Suprapubic skin (tissue), 4 donors: ENCODE data around the gene ACSL6. TPM values are rescaled to one million over a fixed set of nuclear protein-coding genes. Genes with fewer than 3 reads are reported as not detected.

Experiments
- DNase-seq, 2 donors: peaks; one replicate each; pipeline ENCODE4 v3.0.0-alpha.2; 2019; ENCODE audit warnings: low spot score in 2 of 2
- H3K27ac ChIP-seq: fragments of 200-600 bp; sonication (generic); one replicate; pipeline ENCODE4 v1.5.1; 2019
- H3K27me3 ChIP-seq: fragments of 200-600 bp; sonication (generic); one replicate; pipeline ENCODE4 v1.5.1; 2019
- H3K36me3 ChIP-seq: fragments of 200-600 bp; sonication (generic); one replicate; pipeline ENCODE4 v1.5.1; 2019
- H3K4me1 ChIP-seq: fragments of 200-600 bp; sonication (generic); one replicate; pipeline ENCODE4 v1.5.1; 2019
- H3K4me3 ChIP-seq: fragments of 200-600 bp; sonication (generic); one replicate; pipeline ENCODE4 v1.5.1; 2019; ENCODE audit warnings: mild to moderate bottlenecking
- H3K9me3 ChIP-seq: fragments of 200-600 bp; sonication (generic); one replicate; pipeline ENCODE4 v1.5.1; 2019
- EP300 ChIP-seq: sonication (generic); formaldehyde crosslinking; IDR thresholded peaks from one replicate; pipeline ENCODE4 v1.6.1; 2017; ENCODE audit warnings: antibody characterized with exemption
- POLR2A ChIP-seq, 2 donors: fragments of 450-650 bp; IDR thresholded peaks; one replicate each; pipeline ENCODE4 v1.6.1; 2017; ENCODE audit warnings: antibody characterized with exemption in 2 of 2, mild to moderate bottlenecking in 2 of 2, moderate library complexity in 2 of 2
- POLR2AphosphoS5 ChIP-seq, 3 donors: sonication (generic); formaldehyde crosslinking; IDR thresholded peaks; one replicate each; pipeline ENCODE4 v1.6.1; 2017; ENCODE audit warnings: antibody characterized with exemption in 3 of 3
- WGBS: methylation state at CpG from one replicate; pipeline ENCODE4 v1.1.5; 2018; 5-methylcytosine and 5-hydroxymethylcytosine counted together
- total RNA-seq, 4 donors: library from RNA; depleted of rRNA; stranded (reverse); fragments of >200 nt; gene quantifications; one replicate each; pipeline ENCODE4 v1.1.0, GENCODE V29; 2016
- TF ChIP-seq, protein P1 (sequence below), 2 donors: fragments of 200-600 bp in 1 of 2; fragments of 450-650 bp in 1 of 2; sonication (generic) in 1 of 2; IDR thresholded peaks; one replicate each; pipeline ENCODE4 v1.5.1; 2016 to 2019; ENCODE audit warnings: antibody characterized with exemption in 2 of 2, mild to moderate bottlenecking in 1 of 2, moderate library complexity in 1 of 2

The ACSL6 gene
- total RNA-seq, 4 donors from 2014 or later, result 0.21 to 0.89 (median 0.23) TPM; not detected in 1

DNA sequence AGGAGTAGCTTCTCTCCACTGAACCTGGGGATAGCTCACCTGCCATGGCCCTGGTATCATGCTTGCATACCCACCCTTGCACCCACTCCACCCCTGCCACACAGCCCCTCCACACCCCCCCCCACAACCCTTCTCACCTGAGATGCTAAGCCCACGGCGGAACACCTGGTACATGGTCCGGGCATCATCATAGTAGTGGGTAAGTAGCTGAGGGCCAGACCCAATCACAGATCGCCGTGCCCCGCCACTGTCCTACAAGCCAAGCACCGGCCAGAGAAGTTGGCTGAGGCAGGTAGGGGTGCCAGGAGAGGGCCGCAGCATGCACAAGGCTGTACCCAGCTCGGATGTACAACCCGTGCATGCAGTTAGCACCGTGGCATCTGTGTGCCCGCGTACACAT lies 20.7 kb downstream of the ACSL6 start:
- Histone ChIP-seq H3K9me3 (no peaks in the 10 kb centered on the region), H3K27me3 (no peaks in the 10 kb centered on the region), H3K4me3 (no peak overlapping the region), H3K36me3 (no peaks in the 10 kb centered on the region), H3K4me1 (no peaks in the 10 kb centered on the region), H3K27ac (no peak overlapping the region)
- 94% methylated on average over 13 of the region's 13 CpGs for WGBS
- TF ChIP-seq, protein P1, sequence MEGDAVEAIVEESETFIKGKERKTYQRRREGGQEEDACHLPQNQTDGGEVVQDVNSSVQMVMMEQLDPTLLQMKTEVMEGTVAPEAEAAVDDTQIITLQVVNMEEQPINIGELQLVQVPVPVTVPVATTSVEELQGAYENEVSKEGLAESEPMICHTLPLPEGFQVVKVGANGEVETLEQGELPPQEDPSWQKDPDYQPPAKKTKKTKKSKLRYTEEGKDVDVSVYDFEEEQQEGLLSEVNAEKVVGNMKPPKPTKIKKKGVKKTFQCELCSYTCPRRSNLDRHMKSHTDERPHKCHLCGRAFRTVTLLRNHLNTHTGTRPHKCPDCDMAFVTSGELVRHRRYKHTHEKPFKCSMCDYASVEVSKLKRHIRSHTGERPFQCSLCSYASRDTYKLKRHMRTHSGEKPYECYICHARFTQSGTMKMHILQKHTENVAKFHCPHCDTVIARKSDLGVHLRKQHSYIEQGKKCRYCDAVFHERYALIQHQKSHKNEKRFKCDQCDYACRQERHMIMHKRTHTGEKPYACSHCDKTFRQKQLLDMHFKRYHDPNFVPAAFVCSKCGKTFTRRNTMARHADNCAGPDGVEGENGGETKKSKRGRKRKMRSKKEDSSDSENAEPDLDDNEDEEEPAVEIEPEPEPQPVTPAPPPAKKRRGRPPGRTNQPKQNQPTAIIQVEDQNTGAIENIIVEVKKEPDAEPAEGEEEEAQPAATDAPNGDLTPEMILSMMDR (IDR thresholded peaks at IDR 0.05), result no peak
- no peak for TF ChIP-seq EP300
- no peak for TF ChIP-seq POLR2AphosphoS5 (IDR thresholded peaks at IDR 0.05)
- no peak for TF ChIP-seq POLR2A (IDR thresholded peaks at IDR 0.05)
- DNase-seq, result no peak

DNA sequence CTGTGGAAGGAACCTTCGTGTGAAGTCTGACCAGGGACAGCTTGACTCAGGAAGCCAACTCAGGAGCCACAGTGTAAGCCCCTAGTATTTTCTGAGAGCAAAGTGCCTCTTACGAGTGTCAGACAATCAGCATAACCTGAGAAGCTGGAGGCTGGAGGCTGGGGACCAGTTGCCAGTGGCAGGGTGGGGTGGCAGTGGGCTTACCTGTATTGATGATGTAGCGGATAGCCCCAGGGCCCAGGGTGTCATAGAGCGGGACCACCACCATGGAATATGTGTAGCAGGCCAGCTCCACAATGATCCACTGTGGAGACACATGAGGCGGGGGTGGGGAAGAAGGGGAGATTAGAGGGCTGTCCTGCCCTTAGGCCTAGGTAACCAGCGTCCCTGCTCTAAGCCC lies 22.9 kb downstream of the ACSL6 start:
- Histone ChIP-seq H3K27me3 (no peaks in the 10 kb centered on the region), H3K36me3 (no peaks in the 10 kb centered on the region), H3K4me3 (no peak overlapping the region), H3K9me3 (no peaks in the 10 kb centered on the region), H3K4me1 (peaks cover 5% of the 10 kb centered on the region), H3K27ac (no peak overlapping the region)
- 93% methylated on average over 6 of the region's 6 CpGs for WGBS
- TF ChIP-seq POLR2AphosphoS5 (IDR thresholded peaks at IDR 0.05) (no peak), POLR2A (IDR thresholded peaks at IDR 0.05) (no peak), EP300 (no peak)
- TF ChIP-seq, protein P1 (IDR thresholded peaks at IDR 0.05), result no peak
- no peak for DNase-seq

DNA sequence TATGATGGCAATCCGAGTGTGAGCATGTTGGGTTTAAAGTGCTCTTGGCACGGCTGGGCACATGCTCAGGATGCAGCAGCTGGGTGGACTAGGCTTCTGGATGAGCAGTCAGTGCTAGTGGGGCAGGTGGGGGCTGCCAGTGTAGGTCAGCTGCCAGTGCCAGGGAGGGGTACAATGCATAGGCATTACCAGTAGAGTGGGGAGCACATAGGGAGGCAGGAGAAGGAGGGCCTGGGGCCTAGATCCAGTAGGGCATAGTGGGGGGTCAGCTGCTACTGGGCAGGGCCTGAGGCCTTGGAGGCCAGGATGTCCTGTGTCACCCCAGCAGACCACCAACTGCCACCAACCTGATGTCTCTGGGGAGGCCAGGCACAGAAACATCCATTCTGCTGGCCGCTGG lies 24.2 kb downstream of the ACSL6 start:
- Histone ChIP-seq H3K27me3 (no peaks in the 10 kb centered on the region), H3K4me1 (peaks cover 11% of the 10 kb centered on the region), H3K36me3 (no peaks in the 10 kb centered on the region), H3K4me3 (no peak overlapping the region), H3K9me3 (no peaks in the 10 kb centered on the region), H3K27ac (no peak overlapping the region)
- no peak for DNase-seq
- whole genome bisulfite sequencing, result 80% methylated on average over 2 of the region's 3 CpGs
- TF ChIP-seq, protein P1 (IDR thresholded peaks at IDR 0.05), result no peak
- TF ChIP-seq EP300 (no peak), POLR2A (IDR thresholded peaks at IDR 0.05) (no peak), POLR2AphosphoS5 (IDR thresholded peaks at IDR 0.05) (no peak)

DNA sequence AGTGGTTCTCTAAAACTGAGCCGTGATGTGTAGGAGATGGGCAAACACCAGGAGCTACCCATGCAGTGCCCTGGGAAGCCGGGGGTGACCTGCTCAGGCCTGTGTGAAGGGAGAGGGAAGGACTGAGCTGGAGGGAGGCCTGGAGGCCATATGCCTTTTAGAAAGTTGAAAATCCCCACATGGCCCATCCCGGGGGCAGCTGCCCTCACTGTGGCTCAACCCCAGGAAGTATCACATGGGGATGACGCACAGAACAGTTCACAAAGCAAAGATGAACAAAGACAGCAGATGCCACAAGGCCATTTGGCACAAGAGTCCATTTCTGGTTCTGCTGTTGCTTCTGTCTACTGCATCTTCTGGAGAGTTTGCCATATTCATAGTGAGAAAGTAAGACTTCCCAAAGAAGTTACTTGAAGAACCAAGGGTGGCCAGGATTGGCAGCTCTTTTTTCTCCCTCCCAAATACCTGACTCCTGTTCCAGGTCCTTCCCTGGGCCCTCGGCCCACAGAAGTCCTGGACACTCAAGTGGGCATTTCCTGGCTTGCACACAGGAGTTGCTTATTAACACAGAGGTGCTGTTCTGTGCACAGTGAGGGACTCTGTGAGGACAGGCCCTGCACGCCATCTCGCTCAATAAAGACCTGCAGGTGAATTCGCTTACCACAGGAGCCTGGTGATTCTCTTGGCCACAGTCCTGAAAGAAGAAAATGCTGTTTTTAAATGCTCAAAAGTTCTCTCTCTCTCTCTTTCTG lies 25.1 kb downstream of the ACSL6 start:
- H3K27ac ChIP-seq, result no peak overlapping the region
- WGBS, result 80% methylated on average over 8 of the region's 8 CpGs

DNA sequence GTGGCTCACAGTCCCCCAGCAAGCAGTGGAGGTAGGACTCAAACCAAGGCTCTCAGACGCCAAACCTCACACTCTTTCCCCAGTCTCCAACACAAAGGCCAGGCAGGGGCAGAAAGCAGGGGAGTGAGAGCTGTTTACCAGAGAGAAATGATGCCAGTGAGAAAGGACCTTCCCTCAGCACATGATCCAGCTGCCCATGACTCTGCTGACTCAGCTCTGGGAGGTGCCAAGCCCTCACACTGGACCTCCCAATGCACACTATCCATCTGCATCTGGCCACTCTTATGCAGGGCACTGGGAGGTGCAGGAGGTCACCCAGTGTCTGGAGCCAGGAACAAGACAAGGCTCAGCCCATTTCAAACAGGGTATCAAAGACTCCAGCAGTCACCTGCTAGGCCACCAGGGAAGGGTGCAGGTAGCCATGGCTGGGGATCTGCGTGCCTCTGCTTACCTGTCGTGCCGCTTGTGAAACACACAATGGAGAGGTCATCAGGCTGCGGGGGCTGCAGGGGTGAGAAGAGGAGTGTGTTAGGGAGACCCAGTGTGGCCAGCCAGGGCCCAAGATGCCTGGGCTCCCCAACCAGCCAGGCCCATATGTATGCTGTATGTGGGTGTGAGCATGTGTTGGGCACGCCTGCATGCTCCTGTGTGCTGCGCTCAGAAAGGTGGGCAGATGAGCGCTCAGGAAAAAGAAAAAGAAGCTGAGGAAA lies 26.3 kb downstream of the ACSL6 start:
- Histone ChIP-seq H3K36me3 (no peaks in the 10 kb centered on the region), H3K9me3 (no peaks in the 10 kb centered on the region), H3K27ac (no peak overlapping the region), H3K27me3 (no peaks in the 10 kb centered on the region), H3K4me1 (peaks cover 14% of the 10 kb centered on the region), H3K4me3 (no peak overlapping the region)
- DNase-seq, result peak in 1 of 2 donors; percentile 35
- TF ChIP-seq EP300, result no peak
- WGBS, result 98% methylated on average over 8 of the region's 8 CpGs

More for the DNA sequence above, 25.1 kb downstream of the ACSL6 start:
- Histone ChIP-seq H3K27me3 (no peaks in the 10 kb centered on the region), H3K36me3 (no peaks in the 10 kb centered on the region), H3K4me1 (peaks cover 14% of the 10 kb centered on the region), H3K4me3 (no peak overlapping the region), H3K9me3 (no peaks in the 10 kb centered on the region)
- no peak for TF ChIP-seq POLR2A (IDR thresholded peaks at IDR 0.05)
- DNase-seq, result no peak

DNA sequence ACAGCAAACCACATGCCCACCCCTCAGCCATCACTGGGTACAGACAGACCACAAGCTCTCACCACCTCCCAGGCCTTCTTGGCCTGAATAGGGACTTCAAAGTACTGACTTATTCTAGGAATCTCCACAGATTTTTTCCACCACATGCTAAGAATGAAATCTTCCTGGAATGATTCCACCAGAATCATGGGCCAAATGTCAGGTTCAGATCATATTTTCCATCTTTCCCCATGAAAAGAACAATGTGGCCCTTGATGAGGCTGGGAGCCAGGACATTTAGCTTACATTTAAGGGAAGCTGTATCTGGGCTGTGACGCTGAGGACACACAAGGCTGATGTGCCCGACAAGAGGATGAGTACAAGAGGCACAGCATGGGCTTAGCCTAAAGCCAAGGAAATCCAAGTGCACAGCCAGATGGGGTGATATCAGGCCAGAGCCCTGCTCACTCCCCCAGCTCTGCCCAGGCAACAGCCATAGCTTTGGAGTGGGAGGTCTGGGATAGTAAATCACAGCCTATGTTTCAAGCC lies 28.1 kb downstream of the ACSL6 start:
- Histone ChIP-seq H3K4me1 (peaks cover 14% of the 10 kb centered on the region), H3K27me3 (no peaks in the 10 kb centered on the region), H3K27ac (no peak overlapping the region), H3K9me3 (no peaks in the 10 kb centered on the region), H3K4me3 (no peak overlapping the region), H3K36me3 (no peaks in the 10 kb centered on the region)
- no peak for DNase-seq
- TF ChIP-seq, protein P1 (IDR thresholded peaks at IDR 0.05), result no peak
- no peak for TF ChIP-seq POLR2AphosphoS5 (IDR thresholded peaks at IDR 0.05)
- TF ChIP-seq EP300, result no peak
- TF ChIP-seq POLR2A (IDR thresholded peaks at IDR 0.05), result no peak
- 67% methylated on average over 2 of the region's 2 CpGs for WGBS
